GM19468 (cell line): Measurements from ENCODE around the gene TMEM119.

Experiments
- ATAC-seq: cut with Tn5 transposase; IDR thresholded peaks from one replicate; pipeline ENCODE4 v1.9.1; 2021; ENCODE audit warnings: mild to moderate bottlenecking, moderate library complexity, moderate number of reproducible peaks; ENCODE audit not compliant: unreplicated experiment; ENCODE audit errors: extremely low read depth

The TMEM119 gene

DNA sequence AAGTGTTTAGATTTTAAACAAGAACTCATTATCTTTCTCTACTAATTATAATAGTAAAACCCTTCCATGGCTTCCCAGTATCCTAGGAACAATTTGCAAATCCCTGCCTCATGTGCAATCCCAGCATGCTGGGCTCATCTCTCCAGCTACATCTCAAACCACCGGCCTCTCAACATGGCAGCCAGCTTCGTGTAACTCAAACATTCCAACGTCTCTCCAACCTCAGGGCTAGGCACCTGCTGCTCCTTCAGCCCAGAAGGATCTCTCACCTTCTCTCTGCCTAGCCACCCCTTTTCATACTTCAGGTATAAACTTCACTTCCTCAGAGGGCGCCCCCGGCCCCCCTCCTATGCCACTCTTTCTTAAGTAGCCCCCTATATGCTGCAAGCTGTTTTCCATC lies 44.1 kb downstream of the TMEM119 start:
- no peak for ATAC-seq

DNA sequence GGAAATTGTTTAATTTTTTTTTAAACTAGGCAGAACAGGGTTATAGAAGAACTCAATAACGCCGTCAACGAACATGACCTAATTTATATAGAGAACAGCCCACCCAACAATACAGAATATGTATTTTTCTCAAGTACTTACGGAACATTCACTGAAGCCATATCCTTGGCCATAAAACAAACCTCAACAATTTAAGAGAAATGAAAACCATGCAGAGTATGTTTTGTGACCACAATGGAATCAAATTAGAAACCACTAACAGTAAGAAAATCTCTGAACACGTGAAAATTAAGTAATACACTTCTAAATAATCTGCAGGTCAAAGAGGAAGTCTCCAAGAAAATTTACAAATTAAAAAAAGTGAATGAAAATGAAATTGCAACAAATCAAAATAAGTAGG lies 46.3 kb downstream of the TMEM119 start:
- ATAC-seq: no peak

DNA sequence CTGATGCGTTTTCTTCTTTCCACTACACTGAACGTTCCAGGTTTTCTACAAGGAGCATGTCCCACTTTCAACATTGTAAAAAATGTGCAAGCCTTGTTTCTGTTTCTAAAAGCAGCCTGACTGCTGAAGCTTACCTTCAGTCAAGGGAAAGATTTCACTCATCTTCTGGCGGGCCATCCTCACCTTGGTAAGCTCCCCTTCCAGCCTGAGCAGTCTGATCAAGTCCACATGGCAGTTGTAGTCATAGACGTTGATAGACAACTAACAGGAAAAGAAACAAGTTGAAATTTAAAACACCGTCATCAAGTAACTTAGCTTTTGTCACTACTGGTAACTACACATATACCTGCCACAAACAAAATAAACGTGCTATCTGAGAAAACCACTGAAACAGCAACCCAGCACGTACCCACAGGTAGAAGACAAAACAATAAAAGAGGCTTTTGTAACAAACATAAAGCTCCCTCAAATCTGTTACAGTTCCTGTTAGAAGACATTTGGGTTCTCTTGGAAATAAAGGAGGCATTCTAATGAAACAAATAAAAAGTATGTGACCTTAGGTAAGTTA lies 48.8 kb downstream of the TMEM119 start:
- no peak for ATAC-seq

DNA sequence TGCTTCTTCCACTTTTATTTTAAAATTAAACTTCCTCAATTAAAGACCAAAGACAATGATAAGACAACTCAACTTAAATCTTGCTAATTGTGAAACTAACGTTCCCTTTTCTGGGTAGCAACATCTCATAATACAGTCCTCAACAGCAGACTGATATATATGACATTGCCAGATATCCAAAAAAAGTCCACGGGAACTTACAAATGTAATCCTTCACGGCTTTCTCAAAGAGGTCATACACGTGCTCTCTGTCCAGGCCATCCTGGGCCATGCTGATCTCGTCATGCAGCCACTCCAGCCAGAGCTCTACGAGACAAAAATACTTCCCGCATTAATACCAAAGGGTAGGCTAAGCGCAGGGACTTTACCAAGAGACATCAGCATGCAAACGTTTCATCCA lies 50.2 kb downstream of the TMEM119 start:
- no peak for ATAC-seq

DNA sequence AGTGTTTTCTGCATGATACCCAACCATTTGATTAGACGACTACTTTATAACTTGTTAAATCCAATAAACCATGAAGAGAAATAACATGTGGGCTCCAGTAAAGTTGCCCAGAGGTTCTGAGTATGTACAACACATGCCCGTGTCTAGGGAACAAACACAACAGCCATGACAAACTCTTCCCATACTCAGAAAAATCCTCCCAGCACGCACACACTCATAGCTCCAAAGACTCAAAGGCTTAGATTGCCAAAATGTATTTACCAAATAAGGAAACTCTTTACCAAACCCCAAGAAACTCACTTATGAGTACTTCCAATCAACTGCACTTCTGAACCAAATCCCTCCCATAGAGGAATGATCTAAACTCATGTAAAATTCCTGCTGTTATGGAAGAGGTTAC lies 54.2 kb downstream of the TMEM119 start:
- no peak for ATAC-seq

DNA sequence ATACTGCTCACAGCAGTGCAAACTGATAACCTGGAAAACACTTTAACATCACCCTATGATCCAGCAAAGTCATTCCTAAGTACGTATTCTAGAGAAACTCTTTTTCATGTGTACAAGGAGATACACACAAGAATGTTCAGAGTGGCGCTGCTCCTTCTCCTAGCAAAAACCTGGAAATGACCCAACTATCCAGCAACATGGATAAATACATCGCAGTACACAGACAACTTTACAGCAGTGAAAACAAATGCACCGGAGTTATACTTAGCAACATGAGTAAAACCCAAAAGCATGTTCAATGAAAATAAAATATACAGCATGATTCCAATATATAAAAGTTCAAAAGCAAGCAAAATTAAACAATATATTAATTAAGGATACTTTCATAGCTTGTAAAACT lies 55.6 kb downstream of the TMEM119 start:
- ATAC-seq: no peak
